ENCODE data around the gene C16orf74.

DNA sequence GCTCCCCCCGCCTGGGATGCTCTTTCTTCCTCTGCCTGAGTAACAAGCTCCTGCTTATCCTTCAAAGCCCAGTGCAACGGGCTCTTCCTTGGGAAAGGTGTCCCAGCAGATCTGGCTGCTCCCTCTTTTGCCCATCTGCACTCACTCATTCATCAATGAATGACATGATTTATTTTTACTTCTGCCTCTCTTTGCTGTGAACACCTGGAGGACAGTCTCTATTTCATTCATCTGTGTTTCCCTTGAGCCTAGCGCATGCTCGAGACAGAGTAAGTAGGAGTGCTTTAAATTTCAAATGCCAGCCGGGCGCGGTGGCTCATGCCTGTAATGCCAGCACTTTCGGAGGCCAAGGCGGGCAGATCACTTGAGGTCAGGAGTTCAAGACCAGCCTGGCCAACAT, 40.2 kb downstream of the C16orf74 start:
- TF ChIP-seq POLR2AphosphoS5 (IDR thresholded peaks at IDR 0.05; ENCODE audit: low read depth, low read length): no peak
- TF ChIP-seq TAF1 (IDR thresholded peaks at IDR 0.05; ENCODE audit: borderline replicate concordance, low read depth, low read length): no peak
- no peak for TF ChIP-seq POLR2A (IDR thresholded peaks at IDR 0.05; ENCODE audit: low read depth, low read length)

Measured in GM12892 (cell line).